GM12873 (cell line): Measurements from ENCODE around the gene PEDS1.

Experiments used
- CTCF ChIP-seq: IDR thresholded peaks from 2 replicates; pipeline ENCODE4 v1.5.1; 2012; ENCODE audit warnings: low read depth, mild to moderate bottlenecking, moderate library complexity, low read length, control low read depth; ENCODE audit not compliant: insufficient read depth; ENCODE audit errors: missing control alignments

Gene PEDS1

GRCh38 chr20:50123418-50123817 is 30.1 kb downstream of the PEDS1 start:
- TF ChIP-seq CTCF: no peak

GRCh38 chr20:50122763-50123162 is 30.8 kb downstream of the PEDS1 start:
- TF ChIP-seq CTCF: no peak

- TF ChIP-seq CTCF: no peak
These were observed 31.7 kb downstream of the PEDS1 start for GRCh38 chr20:50121858-50122271.

- TF ChIP-seq CTCF: peak; percentile 89
These were observed 32.4 kb downstream of the PEDS1 start for GRCh38 chr20:50120935-50121693.

GRCh38 chr20:50118203-50118602 is 35.3 kb downstream of the PEDS1 start:
- TF ChIP-seq CTCF: no peak

GRCh38 chr20:50116368-50116999 is 37.0 kb downstream of the PEDS1 start:
- TF ChIP-seq CTCF: no peak

- no peak for TF ChIP-seq CTCF
These were observed 37.7 kb downstream of the PEDS1 start for GRCh38 chr20:50115591-50116367.
